Measurements from ENCODE around the gene IRF7. TPM values are rescaled to one million over a fixed set of nuclear protein-coding genes. Genes with fewer than 3 reads are reported as not detected.

Gene IRF7
- total RNA-seq, 1 donor from 2014 or later, result 56.2 TPM

GRCh38 chr11:606245-606644 is 9.5 kb downstream of the IRF7 start:
- Histone ChIP-seq H3K4me1 (no peaks in the 10 kb centered on the region), H3K27ac (no peak overlapping the region), H3K27me3 (no peaks in the 10 kb centered on the region), H3K4me3 (no peak overlapping the region), H3K9me3 (no peaks in the 10 kb centered on the region), H3K36me3 (peaks cover 100% of the 10 kb centered on the region)
- intact Hi-C loops (cut with DNase I), result no loop called here
- DNase-seq (peak; percentile 88), ATAC-seq (peak; percentile 84)
- no peak for TF ChIP-seq CTCF (IDR thresholded peaks at IDR 0.05)

- Histone ChIP-seq H3K36me3 (peaks cover 100% of the 10 kb centered on the region), H3K4me3 (no peak overlapping the region), H3K27me3 (no peaks in the 10 kb centered on the region), H3K27ac (no peak overlapping the region), H3K9me3 (no peaks in the 10 kb centered on the region), H3K4me1 (no peaks in the 10 kb centered on the region)
- no peak for ATAC-seq
- TF ChIP-seq CTCF (IDR thresholded peaks at IDR 0.05), result no peak
- DNase-seq, result no peak
- intact Hi-C loops (cut with DNase I), result no loop called here
Observed at GRCh38 chr11:605286-606129, 10.2 kb downstream of the IRF7 start.

GRCh38 chr11:603154-603553 is 12.6 kb downstream of the IRF7 start:
- H3K27ac ChIP-seq, result no peak overlapping the region
- H3K27me3 ChIP-seq, result no peaks in the 10 kb centered on the region
- no peak for DNase-seq
- ATAC-seq, result no peak
- H3K36me3 ChIP-seq, result peaks cover 99% of the 10 kb centered on the region
- intact Hi-C loops (cut with DNase I), result no loop called here
- H3K9me3 ChIP-seq, result no peaks in the 10 kb centered on the region
- H3K4me3 ChIP-seq, result no peak overlapping the region
- no peaks in the 10 kb centered on the region for H3K4me1 ChIP-seq
- no peak for TF ChIP-seq CTCF (IDR thresholded peaks at IDR 0.05)

GRCh38 chr11:601573-602245 is 14.0 kb downstream of the IRF7 start:
- Histone ChIP-seq H3K4me3 (no peak overlapping the region), H3K27me3 (no peaks in the 10 kb centered on the region), H3K9me3 (no peaks in the 10 kb centered on the region), H3K27ac (no peak overlapping the region), H3K4me1 (no peaks in the 10 kb centered on the region), H3K36me3 (peaks cover 97% of the 10 kb centered on the region)
- DNase-seq (no peak), ATAC-seq (no peak)
- intact Hi-C loops (cut with DNase I), result no loop called here
- no peak for TF ChIP-seq CTCF (IDR thresholded peaks at IDR 0.05)

DNA sequence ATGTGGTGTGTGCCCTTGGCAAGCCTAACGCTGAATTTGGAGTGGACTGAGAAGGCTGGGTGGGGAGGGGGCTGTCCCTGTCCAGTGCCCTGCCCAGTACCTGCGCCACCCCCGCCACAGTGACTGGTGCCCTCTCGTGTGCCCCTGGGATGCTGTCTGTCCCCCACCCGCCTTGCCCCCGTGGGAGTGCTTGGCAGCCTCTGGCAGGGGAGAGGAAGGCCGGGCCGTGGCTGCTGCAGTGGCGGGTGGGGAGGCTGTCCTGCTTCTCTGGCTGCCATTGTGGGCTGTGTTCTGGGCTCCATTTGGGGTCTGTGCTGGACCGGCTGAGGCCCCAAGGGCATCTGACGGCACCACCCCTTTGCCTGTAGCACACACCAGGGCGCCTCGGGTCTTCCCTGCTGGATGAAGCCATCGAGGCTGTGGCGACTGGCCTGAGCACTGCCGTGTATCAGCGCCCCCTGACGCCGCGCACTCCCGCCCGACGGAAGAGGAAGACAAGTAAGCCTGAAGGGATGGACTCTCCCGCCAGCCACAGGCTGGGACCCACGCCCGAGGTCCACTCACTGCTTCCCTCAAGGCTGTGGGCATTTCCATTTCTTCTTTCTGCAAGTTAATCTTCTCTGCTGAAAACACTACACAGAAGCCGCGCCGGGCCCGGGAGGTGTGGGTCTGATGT is 17.6 kb downstream of the IRF7 start:
- DNase-seq (no peak), ATAC-seq (no peak)
- no peak overlapping the region for H3K4me3 ChIP-seq
- no peak overlapping the region for H3K27ac ChIP-seq
- H3K4me1 ChIP-seq, result no peaks in the 10 kb centered on the region
- peaks cover 97% of the 10 kb centered on the region for H3K36me3 ChIP-seq
- H3K27me3 ChIP-seq, result no peaks in the 10 kb centered on the region
- intact Hi-C loops (cut with DNase I), result no loop called here
- H3K9me3 ChIP-seq, result no peaks in the 10 kb centered on the region
- TF ChIP-seq CTCF (IDR thresholded peaks at IDR 0.05), result no peak
